GM21737 (cell line): ENCODE results near the gene CEMP1.

Experiments
- ATAC-seq: cut with Tn5 transposase; IDR thresholded peaks from one replicate; pipeline ENCODE4 v1.9.1; 2021; ENCODE audit warnings: mild to moderate bottlenecking, moderate library complexity; ENCODE audit not compliant: unreplicated experiment

The CEMP1 gene

GRCh38 chr16:2520784-2521531, 10.2 kb downstream of the CEMP1 start:
- no peak for ATAC-seq

GRCh38 chr16:2520097-2520783, 11.0 kb downstream of the CEMP1 start, which contains the start of gene AMDHD2:
AMDHD2 (plus strand) TSS chr16:2520371; CDS start chr16:2520459, 88 bp downstream.
- ATAC-seq = peak; percentile 35

DNA sequence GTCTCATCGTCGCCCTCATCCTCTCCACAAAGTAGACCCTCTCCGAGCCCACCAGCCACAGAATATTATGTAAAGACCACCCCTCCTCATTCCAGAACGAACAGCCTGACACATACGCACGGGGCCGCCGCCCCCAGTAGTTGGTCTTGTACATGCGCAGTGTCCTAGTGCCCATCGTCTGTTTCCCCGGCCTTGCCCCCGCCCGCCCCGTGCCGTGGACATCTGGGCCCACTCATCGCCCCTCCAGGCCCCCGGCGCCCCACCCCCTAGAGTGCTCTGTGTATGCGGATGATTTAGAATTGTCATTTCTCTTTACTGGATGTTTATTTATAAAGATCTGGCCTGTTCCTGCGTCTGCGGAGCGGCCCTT, 11.5 kb downstream of the CEMP1 start:
- no peak for ATAC-seq

DNA sequence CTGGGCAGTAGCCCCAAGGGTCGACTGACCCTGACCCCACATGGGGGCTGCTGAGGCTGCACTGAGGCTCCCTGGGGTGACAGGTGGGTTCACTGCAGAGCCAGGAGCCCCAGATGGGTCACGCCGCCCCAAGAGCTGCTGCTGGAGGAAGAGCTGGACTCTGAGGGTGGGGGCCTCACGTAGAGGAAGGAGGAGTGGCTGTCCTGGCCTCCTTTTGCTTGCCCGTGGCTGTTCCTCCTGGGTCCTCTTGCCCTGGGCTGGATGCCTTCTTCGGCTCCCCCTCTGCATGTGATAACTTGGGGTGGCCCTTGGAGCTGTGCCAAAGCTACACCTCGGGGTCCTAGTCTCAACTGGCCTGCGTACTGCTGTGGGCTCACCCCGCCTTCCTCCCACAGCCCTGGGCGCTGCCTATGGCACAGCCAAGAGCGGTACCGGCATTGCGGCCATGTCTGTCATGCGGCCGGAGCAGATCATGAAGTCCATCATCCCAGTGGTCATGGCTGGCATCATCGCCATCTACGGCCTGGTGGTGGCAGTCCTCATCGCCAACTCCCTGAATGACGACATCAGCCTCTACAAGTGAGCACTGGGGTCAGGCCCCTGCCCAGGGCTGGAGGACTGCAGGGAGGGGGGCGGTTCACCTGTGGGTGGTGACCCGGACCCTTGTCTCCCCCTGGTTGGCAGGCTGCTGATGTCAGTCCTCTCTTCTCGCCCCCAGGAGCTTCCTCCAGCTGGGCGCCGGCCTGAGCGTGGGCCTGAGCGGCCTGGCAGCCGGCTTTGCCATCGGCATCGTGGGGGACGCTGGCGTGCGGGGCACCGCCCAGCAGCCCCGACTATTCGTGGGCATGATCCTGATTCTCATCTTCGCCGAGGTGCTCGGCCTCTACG, 12.1 kb downstream of the CEMP1 start:
- ATAC-seq = no peak

- ATAC-seq = no peak
These were observed 13.1 kb downstream of the CEMP1 start for GRCh38 chr16:2517954-2518605.

DNA sequence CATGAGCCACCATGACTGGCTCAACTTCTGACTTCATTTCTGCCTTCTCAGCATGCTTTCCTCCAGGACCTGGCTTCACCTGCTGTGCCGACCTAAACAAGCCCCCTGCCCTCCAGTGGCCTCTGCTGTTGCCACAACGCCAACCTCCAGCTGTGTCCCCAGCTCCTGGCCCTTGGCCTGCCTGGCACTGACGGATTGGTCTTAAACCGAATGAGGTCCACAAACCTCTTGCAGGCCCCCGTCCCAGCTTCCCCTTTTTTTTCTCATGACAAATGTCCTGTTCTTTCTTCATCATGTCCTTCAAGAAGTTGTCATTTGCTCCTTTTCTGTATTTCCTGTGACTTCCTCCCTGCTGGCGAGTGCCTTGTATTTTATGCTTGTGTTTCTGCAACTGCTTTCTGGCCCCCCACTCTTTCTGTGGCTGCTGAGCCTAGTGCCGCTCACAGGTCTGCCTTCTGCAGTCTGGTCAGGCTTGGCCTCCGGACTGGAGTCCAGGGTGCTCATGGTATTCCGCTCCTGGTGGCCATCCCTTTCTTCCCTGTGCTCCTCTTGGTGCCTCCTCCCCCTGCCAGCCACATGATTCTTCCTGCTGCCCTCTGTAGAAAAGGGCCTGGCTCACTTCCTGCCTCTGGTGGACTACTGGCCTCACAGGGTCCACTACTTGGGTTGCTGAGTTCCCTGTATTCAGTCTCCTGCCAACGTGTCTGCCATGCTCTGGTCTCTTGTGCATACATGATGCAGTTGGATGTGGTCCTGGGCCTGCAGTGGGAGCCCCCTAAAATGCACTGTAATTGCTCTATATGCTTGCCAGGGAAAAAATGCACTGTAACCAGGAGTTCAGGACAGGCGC, 14.6 kb downstream of the CEMP1 start:
- no peak for ATAC-seq

DNA sequence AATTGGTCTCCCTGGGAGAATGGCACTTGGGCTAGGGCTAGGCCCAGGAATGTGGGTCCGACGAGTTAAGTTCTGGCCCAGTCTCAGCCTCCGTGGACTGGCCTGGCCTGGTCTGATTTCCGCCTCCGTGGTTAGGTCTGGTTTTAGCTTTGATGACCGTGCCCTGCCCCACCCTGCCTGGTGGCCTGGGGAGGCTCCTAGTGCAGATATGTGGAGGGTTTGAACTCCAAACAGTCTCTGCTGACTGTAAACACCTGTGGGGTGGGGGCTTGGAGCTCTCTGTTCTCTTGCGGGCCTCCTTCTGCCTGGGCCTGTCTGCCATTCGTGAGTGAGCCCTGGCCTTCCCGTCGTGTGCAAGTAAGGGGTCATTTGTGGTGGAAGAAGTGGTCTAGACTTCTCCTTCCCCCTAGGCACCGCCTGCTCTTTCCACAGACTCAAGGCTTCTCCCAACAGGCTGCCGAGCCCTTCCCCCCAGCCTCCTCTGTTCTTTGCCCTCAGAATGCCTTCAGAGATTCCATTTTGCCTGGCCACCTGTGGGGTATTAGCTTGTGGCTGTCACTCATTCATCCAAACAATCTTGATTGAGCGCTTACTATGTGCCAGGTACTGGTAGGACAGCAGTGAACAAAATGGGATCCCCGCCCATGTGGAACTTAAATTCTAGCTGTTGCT, 15.9 kb downstream of the CEMP1 start:
- no peak for ATAC-seq

- ATAC-seq = no peak
These were observed 16.7 kb downstream of the CEMP1 start for GRCh38 chr16:2514333-2515179.

DNA sequence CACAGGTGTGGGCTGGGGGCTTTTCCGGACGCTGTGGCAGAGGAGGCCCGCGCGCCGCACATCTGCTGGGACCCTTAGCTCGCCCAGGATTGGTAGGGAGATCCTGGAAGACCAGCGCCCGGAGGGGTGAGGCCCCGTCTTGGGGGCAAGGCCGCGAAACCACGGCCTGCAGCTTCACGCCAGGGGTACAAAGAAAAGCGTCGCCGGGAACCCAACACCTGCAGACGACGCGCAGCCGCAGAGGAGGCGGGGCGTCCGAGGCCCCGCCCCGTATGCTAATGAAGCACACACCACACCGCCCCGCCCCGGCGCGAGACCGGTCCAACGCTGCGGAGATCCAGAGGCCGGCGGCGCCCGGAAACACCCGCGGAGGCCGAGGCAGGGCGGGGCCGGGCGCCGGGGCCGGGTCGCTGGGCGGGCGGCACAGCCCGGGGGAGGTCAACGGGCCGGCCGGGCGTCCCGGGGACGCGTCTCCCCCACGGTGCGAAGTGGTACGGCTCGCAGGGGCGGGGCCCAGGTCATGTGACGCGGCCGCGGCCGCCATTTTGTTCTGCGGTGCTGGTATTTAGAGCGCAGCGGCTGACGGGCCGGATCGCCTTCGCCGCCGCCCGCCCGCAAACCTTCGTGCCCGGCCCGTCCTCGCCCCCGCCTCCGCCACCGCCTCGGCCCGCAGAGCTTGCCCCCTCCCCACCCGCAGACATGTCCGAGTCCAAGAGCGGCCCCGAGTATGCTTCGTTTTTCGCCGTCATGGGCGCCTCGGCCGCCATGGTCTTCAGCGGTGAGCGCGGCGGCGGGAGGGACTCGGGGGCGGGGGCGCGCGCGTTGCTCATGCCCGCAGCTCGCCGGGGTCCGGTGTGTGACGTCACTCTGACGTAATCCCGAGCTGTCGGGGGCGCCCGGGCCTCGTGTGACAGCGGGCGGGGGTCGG, 17.5 kb downstream of the CEMP1 start, which contains the start of gene ATP6V0C:
Gene ATP6V0C (plus strand): TSS at position 548 of the 928 bp plus-strand sequence. CDS start 152 bp downstream, at position 700.
- ATAC-seq = peak; percentile 58

DNA sequence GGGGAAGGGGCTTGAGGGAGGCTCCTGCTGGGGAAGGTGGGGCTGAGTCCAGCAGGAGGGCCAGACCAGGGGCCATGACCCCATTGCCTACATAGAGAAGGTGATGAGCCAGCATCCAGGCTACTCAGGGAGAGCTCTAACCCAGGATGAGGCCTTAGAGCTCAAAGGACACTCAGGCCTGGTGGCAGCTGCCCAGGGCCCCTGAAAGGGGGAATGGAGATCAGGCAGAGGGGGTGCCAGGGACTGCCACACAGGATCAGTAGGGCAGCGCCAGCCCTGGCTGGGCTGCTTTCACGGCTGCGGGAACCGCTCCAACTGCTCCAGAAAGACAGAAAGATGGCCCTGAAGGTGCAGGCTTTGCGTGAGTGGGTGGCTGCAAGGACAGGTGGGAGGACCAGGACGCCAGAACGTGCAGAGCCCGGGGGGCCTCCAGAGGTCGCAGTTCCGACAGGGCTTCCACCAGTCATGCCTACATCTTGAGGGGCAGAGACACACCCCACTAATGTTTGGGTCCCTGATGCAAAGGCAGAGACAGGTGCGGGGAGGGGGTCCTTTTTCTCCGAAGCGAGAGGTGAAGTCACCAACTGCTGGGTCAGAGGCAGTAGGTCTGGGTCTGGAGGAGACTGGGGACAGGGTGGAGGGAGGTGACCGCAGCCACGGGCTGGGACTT, 18.3 kb downstream of the CEMP1 start:
- no peak for ATAC-seq

GRCh38 chr16:2511996-2512734, 19.0 kb downstream of the CEMP1 start:
- no peak for ATAC-seq

DNA sequence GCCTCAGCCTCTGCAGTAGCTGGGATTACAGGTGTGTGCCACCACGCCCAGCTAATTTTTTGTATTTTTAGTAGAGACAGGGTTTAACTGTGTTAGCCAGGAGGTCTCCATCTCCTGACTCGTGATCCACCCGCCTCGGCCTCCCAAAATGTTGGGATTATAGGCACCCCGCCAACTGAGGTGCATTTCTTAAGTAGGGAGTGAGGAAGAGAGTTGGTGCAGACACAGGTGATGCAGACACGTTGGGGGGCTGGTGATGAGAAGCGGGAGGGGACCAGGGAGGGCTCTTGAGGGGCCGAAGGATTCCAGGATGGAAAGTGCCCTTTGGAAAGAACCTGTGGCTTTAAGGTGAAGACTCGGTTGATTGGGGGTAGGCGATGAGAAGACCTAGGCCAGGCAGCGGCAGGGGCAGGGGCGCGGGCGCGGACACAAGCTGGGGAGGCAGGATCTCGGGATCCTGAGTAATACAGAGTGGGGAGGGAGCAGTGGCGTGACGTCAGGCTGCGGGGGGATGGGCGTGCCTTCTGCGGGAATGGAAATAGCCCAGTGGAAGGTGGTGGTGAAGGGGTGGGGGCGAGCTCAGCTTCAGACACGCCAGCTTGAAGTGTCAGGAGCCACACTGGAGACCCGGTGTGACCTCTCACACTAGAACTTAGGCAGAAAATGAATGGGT, 19.9 kb downstream of the CEMP1 start:
- no peak for ATAC-seq

GRCh38 chr16:2508722-2509400, 22.3 kb downstream of the CEMP1 start:
- ATAC-seq = no peak

DNA sequence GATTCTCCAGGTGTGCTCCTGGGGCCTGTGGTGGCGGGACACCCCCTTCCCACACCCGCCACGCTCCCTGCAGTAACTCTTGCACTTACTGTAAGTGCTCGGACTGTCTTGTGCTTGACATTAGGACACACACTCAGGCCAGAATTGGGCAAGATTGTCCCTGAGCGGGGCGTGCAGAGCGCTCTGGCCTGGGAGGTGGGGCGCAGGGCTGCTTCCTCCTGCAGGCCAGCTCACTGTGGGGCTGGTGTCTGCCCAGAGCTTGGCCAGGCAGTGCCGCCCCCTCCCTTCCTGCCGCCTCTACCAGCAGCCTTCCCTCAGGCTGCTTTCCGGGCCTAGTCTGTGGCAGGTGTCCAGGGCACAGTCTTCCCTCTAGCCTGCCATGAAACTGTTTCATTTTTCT, 23.5 kb downstream of the CEMP1 start:
- peak; percentile 22 for ATAC-seq

- ATAC-seq = peak; percentile 49
These were observed 24.1 kb downstream of the CEMP1 start for GRCh38 chr16:2507052-2507659.
